Pancreas (tissue), 10 donors: Measurements from ENCODE around the gene COX6B2. TPM values are rescaled to one million over a fixed set of nuclear protein-coding genes. Genes with fewer than 3 reads are reported as not detected.

Source experiments
- ATAC-seq, 4 donors: fragments of 200-7000 bp; cut with Tn5 transposase; one replicate each; pipeline versions ENCODE4 v1.8.0 to v1.9.1; 2020; ENCODE audit warnings: mild to moderate bottlenecking in 4 of 4, moderate library complexity in 4 of 4
- DNase-seq, 6 donors: peaks; one replicate each; pipeline ENCODE4 v3.0.0-alpha.2; 2020
- FAIRE-seq: peaks from 2 replicates; lab custom pipeline; 2012; peaks lifted over from hg19 to GRCh38; lab: Jason Lieb, UNC
- H3K27ac ChIP-seq, 4 donors: fragments of 200-600 bp; sonication (generic); 1 replicate in 3 of 4; 2 replicates in 1 of 4; pipeline versions ENCODE4 v1.5.0 to v1.8.0; 2020
- H3K27me3 ChIP-seq, 4 donors: fragments of 200-600 bp; one replicate each; pipeline ENCODE4 v1.8.0; 2021
- H3K36me3 ChIP-seq, 3 donors: fragments of 200-600 bp; sonication (generic) in 1 of 3; one replicate each; pipeline versions ENCODE4 v1.5.0 to v1.8.0; 2020 to 2021
- H3K4me1 ChIP-seq, 3 donors: fragments of 200-600 bp; one replicate each; pipeline ENCODE4 v1.8.0; 2021
- H3K4me3 ChIP-seq, 4 donors: fragments of 200-600 bp; sonication (generic) in 2 of 4; one replicate each; pipeline versions ENCODE4 v1.5.0 to v1.8.0; 2020 to 2021
- H3K9me3 ChIP-seq, 4 donors: fragments of 200-600 bp; one replicate each; pipeline ENCODE4 v1.8.0; 2021
- CTCF ChIP-seq, 4 donors: fragments of 200-600 bp; sonication (generic) in 3 of 4; IDR thresholded peaks; one replicate each; pipeline versions ENCODE4 v1.5.0 to v1.8.0; 2021; ENCODE audit warnings: antibody characterized with exemption in 4 of 4
- WGBS, 2 donors: extraction: QIAGEN DNeasy Blood & Tissue Kit; methylation state at CpG; one replicate each; pipeline ENCODE4 v1.1.7; 2013; 5-methylcytosine and 5-hydroxymethylcytosine counted together
- intact Hi-C, 3 donors: fragments of 100-400 bp; cut with DNase I; formaldehyde crosslinking; loops; one replicate each; pipeline versions ENCODE4 v1.11.1 to v1.14.2; 2022
- polyA plus RNA-seq, 2 donors: library from polyadenylated mRNA; stranded (reverse); fragments of 200-250 nt; gene quantifications; one replicate each; pipeline ENCODE4 v1.2.3, GENCODE V29; 2013
- total RNA-seq, 6 donors: library from RNA; stranded (reverse); fragmentation: NEBNext Ultra II Directional in 4 of 6; extraction: Animal tissue kit (Norgen Biotek cat#: 25700) in 4 of 6; gene quantifications; one replicate each; pipeline versions ENCODE4 v1.2.1 to v1.2.4, GENCODE V29; 2021 to 2023
- donor health status: healthy with polysubstance abuse.
- donor health status: DM: no; HTN: no; CAD: no; lungs with moderate emphysema.
- donor health status: DM: no; HTN: no; CAD: no.
- donor health status: control.
- donor health status: control.
- donor health status: Bipolar disorder and iron deficiency.
- donor health status: DM: yes; HTN: yes; CAD: no.
- donor health status: DM: no; HTN: no; CAD: no.
- donor health status: DM: no; HTN: no; CAD: no.
- donor health status: DM: yes; HTN: yes; CAD: no.

The COX6B2 gene
- total and polyA plus RNA-seq, 8 donors, result 0.28 to 0.62 (median 0.42) TPM; not detected in 5

GRCh38 chr19:55369653-55370304 is 15.3 kb upstream of the COX6B2 start:
- no peaks in the 10 kb centered on the region for H3K36me3 ChIP-seq
- no peak overlapping the region for H3K4me3 ChIP-seq
- FAIRE-seq, result no peak
- peaks cover 0 to 19% (median 2%) of the 10 kb centered on the region in 4 donors for H3K27me3 ChIP-seq
- intact Hi-C loops, result loop anchor here in 1 of 3 donors (10.0 kb wide), 1 partner anchor 65 kb away; no protein-coding TSS in a partner anchor
- peak in 2 of 4 donors; percentile 36 to 42 for ATAC-seq
- WGBS, 2 donors, result 2 to 3% methylated on average over 27 to 49 of the region's 59 CpGs
- peak in 1 of 6 donors; percentile 78 for DNase-seq
- H3K27ac ChIP-seq, result no peak overlapping the region
- TF ChIP-seq CTCF (IDR thresholded peaks at IDR 0.05), result no peak
- H3K4me1 ChIP-seq, result peaks cover 0 to 3% (median 0%) of the 10 kb centered on the region in 3 donors
- H3K9me3 ChIP-seq, result no peaks in the 10 kb centered on the region

- FAIRE-seq (no peak), DNase-seq (peak in 1 of 6 donors; percentile 76), ATAC-seq (peak in 3 of 4 donors; percentile 22 to 66 (median 34))
- intact Hi-C loops, result no loop called here
- Histone ChIP-seq H3K27me3 (peaks cover 0 to 19% (median 2%) of the 10 kb centered on the region in 4 donors), H3K4me3 (peak overlapping the region in 1 of 4 donors; percentile 22), H3K36me3 (no peaks in the 10 kb centered on the region), H3K27ac (no peak overlapping the region), H3K9me3 (no peaks in the 10 kb centered on the region), H3K4me1 (peaks cover 0 to 3% (median 0%) of the 10 kb centered on the region in 3 donors)
- TF ChIP-seq CTCF (IDR thresholded peaks at IDR 0.05), result no peak
- WGBS, 2 donors, result 8 to 22% methylated on average over 26 to 54 of the region's 54 CpGs
Measured at GRCh38 chr19:55368701-55369563, 14.4 kb upstream of the COX6B2 start.

DNA sequence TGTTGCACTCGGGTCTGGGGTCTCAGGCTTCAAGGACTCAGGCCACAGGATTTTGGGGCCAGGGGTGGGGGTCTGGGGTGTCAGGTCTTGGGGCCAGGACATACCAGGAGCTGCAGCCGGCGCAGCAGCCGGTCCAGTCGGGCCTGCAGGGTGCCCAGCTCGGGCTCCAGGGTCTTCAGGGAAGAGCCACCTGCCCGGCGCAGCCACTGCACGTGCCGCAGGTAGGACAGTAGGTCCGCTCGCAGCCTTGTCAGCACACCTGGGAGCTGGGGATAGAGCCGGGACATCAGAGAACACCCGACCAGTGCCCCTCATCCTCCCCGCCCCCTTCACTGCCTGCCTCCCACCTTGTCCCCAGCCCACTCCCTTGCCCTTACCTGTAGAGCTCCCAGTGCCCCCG is 13.6 kb upstream of the COX6B2 start:
- TF ChIP-seq CTCF (IDR thresholded peaks at IDR 0.05), result no peak
- ATAC-seq (no peak), FAIRE-seq (no peak), DNase-seq (peak in 1 of 6 donors; percentile 60)
- Histone ChIP-seq H3K27ac (no peak overlapping the region), H3K9me3 (no peaks in the 10 kb centered on the region), H3K36me3 (no peaks in the 10 kb centered on the region), H3K4me1 (peaks cover 0 to 3% (median 0%) of the 10 kb centered on the region in 3 donors), H3K4me3 (no peak overlapping the region), H3K27me3 (peaks cover 0 to 19% (median 2%) of the 10 kb centered on the region in 4 donors)
- intact Hi-C loops, result no loop called here
- WGBS, 2 donors, result 64 to 81% methylated on average over 15 to 16 of the region's 16 CpGs

- intact Hi-C loops, result no loop called here
- peaks cover 0 to 3% (median 0%) of the 10 kb centered on the region in 3 donors for H3K4me1 ChIP-seq
- H3K36me3 ChIP-seq, result no peaks in the 10 kb centered on the region
- H3K27me3 ChIP-seq, result peaks cover 0 to 16% (median 2%) of the 10 kb centered on the region in 4 donors
- H3K4me3 ChIP-seq, result no peak overlapping the region
- H3K9me3 ChIP-seq, result no peaks in the 10 kb centered on the region
- H3K27ac ChIP-seq, result no peak overlapping the region
- WGBS, 2 donors, result 61 to 84% methylated on average over 3 of the region's 3 CpGs
- no peak for FAIRE-seq
- no peak for ATAC-seq
- TF ChIP-seq CTCF (IDR thresholded peaks at IDR 0.05), result no peak
- no peak for DNase-seq
Measured at GRCh38 chr19:55366790-55367189, 12.3 kb upstream of the COX6B2 start.
